ENCODE data around the gene QRICH2. TPM values are rescaled to one million over a fixed set of nuclear protein-coding genes. Genes with fewer than 3 reads are reported as not detected.

Gene QRICH2
- total and polyA plus RNA-seq, 11 donors: 1.0 to 2.7 (median 1.6) TPM

- H3K27me3 ChIP-seq: no peaks in the 10 kb centered on the region
- DNase-seq (no peak), ATAC-seq (no peak)
- 51 to 63% (median 57%) methylated on average over 13 of the region's 13 CpGs for WGBS, 4 donors
- no peaks in the 10 kb centered on the region for H3K36me3 ChIP-seq
- intact Hi-C loops (cut with DNase I): loop anchor here in 5 of 10 donors (5.0 kb wide), 5 partner anchors 32 to 53 kb away; no protein-coding TSS in a partner anchor
- peak overlapping the region in 7 of 12 donors; percentile 68 to 100 (median 97) for H3K4me3 ChIP-seq
- no peak overlapping the region for H3K27ac ChIP-seq
- TF ChIP-seq POLR2A (IDR thresholded peaks at IDR 0.05) (no peak), CTCF (IDR thresholded peaks at IDR 0.05) (no peak)
- peaks cover 0 to 30% (median 13%) of the 10 kb centered on the region in 12 donors for H3K4me1 ChIP-seq
- no peaks in the 10 kb centered on the region for H3K9me3 ChIP-seq
Observed at GRCh38 chr17:76354747-76355310, 46.8 kb upstream of the QRICH2 start.

- Histone ChIP-seq H3K27me3 (no peaks in the 10 kb centered on the region), H3K4me3 (peak overlapping the region; percentile 64 to 100 (median 94)), H3K4me1 (peaks cover 0 to 30% (median 13%) of the 10 kb centered on the region in 12 donors), H3K36me3 (no peaks in the 10 kb centered on the region), H3K9me3 (no peaks in the 10 kb centered on the region), H3K27ac (peak overlapping the region in 11 of 12 donors; percentile 72 to 99 (median 88))
- intact Hi-C loops (cut with DNase I): loop anchor here in 3 of 10 donors (5.0 kb wide), 3 partner anchors 33 to 52 kb away; no protein-coding TSS in a partner anchor
- ATAC-seq: no peak
- DNase-seq: peak in 1 of 5 donors; percentile 20
- 1 to 2% (median 1%) methylated on average over 17 to 18 of the region's 18 CpGs for WGBS, 4 donors
- TF ChIP-seq POLR2A (IDR thresholded peaks at IDR 0.05) (no peak), CTCF (IDR thresholded peaks at IDR 0.05) (no peak)
Observed at GRCh38 chr17:76354317-76354729, 46.2 kb upstream of the QRICH2 start.

GRCh38 chr17:76353599-76354316, 45.7 kb upstream of the QRICH2 start, which contains the start of gene PRPSAP1:
PRPSAP1 (minus strand) TSS chr17:76353916; CDS start chr17:76353703, 213 bp downstream.
- peak; percentile 88 to 93 (median 90) for DNase-seq
- H3K36me3 ChIP-seq: no peaks in the 10 kb centered on the region
- intact Hi-C loops (cut with DNase I): loop anchor here in 3 of 10 donors (5.0 kb wide), 3 partner anchors 34 to 51 kb away; no protein-coding TSS in a partner anchor
- H3K27me3 ChIP-seq: no peaks in the 10 kb centered on the region
- WGBS, 4 donors: 0 to 1% (median 1%) methylated on average over 28 to 75 of the region's 75 CpGs
- no peaks in the 10 kb centered on the region for H3K9me3 ChIP-seq
- ATAC-seq: peak; percentile 96 to 99 (median 98)
- peak within 1 kb of the TSS; percentile 64 to 100 (median 94) for H3K4me3 ChIP-seq
- peaks cover 0 to 30% (median 13%) of the 10 kb centered on the region in 12 donors for H3K4me1 ChIP-seq
- H3K27ac ChIP-seq: peak within 1 kb of the TSS; percentile 72 to 99 (median 90)
- TF ChIP-seq POLR2A (IDR thresholded peaks at IDR 0.05) (peak; percentile 36 to 65), CTCF (IDR thresholded peaks at IDR 0.05) (peak; percentile 31 to 82 (median 59))
